ENCODE data around the gene PCNX1. TPM values are rescaled to one million over a fixed set of nuclear protein-coding genes. Genes with fewer than 3 reads are reported as not detected.

Gene PCNX1
- polyA plus RNA-seq, 1 donor: 43.9 TPM

DNA sequence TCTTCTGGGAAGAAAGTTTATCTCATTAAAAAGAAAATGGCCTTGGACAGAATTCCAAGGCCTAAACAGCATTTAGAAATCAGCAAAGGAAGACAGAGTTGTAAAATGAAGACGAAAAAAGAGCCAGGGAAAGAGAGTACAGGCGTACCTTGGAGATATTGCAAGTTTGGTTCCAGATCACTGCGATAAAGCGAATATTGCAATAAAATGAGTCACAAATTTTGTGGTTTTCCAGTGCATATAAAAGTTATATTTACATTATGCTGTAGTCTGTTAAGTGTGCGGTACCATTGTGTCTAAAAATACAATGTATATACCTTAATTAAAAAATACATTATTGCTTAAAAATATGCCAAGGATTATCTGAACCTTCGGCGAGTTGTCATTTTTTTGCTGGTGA lies 9.0 kb downstream of the PCNX1 start:
- H3K4me3 ChIP-seq (ENCODE audit: low read length): no peak overlapping the region
- H3K9me3 ChIP-seq (ENCODE audit: control insufficient read depth, low read depth, low read length): no peaks in the 10 kb centered on the region
- H3K27ac ChIP-seq (ENCODE audit: low read length): no peak overlapping the region
- no peaks in the 10 kb centered on the region for H3K27me3 ChIP-seq (ENCODE audit: control insufficient read depth, insufficient read depth, low read length)
- DNase-seq: no peak
- H3K36me3 ChIP-seq (ENCODE audit: control insufficient read depth, insufficient read depth, low read length): no peaks in the 10 kb centered on the region
- H3K4me1 ChIP-seq (ENCODE audit: control insufficient read depth, insufficient read depth, low read length): peaks cover 14% of the 10 kb centered on the region
- WGBS (ENCODE audit: insufficient coverage, low lambda C conversion rate): 100% methylated on average over 5 of the region's 7 CpGs

DNA sequence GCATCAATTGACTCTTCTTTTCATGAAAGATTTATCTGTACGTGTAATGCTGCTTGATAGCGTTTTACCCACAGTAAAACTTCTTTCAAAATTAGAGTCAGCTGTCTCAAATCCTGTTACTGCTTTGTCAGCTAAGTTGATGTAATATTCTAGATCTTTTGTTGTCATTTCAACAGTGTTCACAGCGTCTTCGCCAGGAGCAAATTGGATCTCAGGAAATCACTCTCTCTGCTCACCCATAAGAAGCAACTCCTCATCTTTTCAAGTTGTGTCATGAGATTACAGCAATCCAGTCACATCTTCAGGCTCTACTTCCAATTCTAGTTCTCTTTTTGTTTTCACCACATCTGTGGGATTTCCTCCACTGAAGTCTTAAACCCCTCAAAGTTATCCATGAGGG lies 9.5 kb downstream of the PCNX1 start:
- H3K36me3 ChIP-seq (ENCODE audit: control insufficient read depth, insufficient read depth, low read length): no peaks in the 10 kb centered on the region
- H3K27me3 ChIP-seq (ENCODE audit: control insufficient read depth, insufficient read depth, low read length): no peaks in the 10 kb centered on the region
- no peak overlapping the region for H3K27ac ChIP-seq (ENCODE audit: low read length)
- 67% methylated on average over 1 of the region's 4 CpGs for WGBS (ENCODE audit: insufficient coverage, low lambda C conversion rate)
- H3K9me3 ChIP-seq (ENCODE audit: control insufficient read depth, low read depth, low read length): no peaks in the 10 kb centered on the region
- no peak overlapping the region for H3K4me3 ChIP-seq (ENCODE audit: low read length)
- peaks cover 12% of the 10 kb centered on the region for H3K4me1 ChIP-seq (ENCODE audit: control insufficient read depth, insufficient read depth, low read length)
- DNase-seq: no peak

GRCh38 chr14:70917633-70918032 lies 10.4 kb downstream of the PCNX1 start:
- Histone ChIP-seq H3K27me3 (ENCODE audit: control insufficient read depth, insufficient read depth, low read length) (no peaks in the 10 kb centered on the region), H3K27ac (ENCODE audit: low read length) (no peak overlapping the region), H3K36me3 (ENCODE audit: control insufficient read depth, insufficient read depth, low read length) (no peaks in the 10 kb centered on the region), H3K4me1 (ENCODE audit: control insufficient read depth, insufficient read depth, low read length) (peaks cover 7% of the 10 kb centered on the region), H3K9me3 (ENCODE audit: control insufficient read depth, low read depth, low read length) (no peaks in the 10 kb centered on the region), H3K4me3 (ENCODE audit: low read length) (no peak overlapping the region)
- DNase-seq: no peak
- WGBS (ENCODE audit: insufficient coverage, low lambda C conversion rate): no CpG with 5 or more reads among the region's 1 CpG

DNA sequence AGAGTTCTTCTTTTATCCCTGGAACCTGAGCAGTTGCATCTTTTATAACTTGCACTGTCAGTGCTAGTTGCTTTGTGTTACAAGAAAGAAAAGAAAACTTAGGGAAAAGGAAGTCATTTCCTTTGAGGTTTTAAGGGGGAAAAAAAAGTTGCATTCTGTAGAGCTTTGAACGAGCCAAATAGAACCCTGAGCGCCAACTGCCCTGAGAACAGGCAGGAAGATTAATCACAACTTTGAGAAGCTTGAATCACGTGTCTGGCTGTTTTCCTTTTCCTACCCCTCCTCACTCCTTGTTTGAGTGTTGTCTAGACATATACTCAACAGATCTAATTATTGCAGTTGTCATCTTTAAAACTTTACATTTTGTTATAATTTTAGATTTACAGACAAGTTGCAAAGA lies 12.5 kb downstream of the PCNX1 start:
- whole genome bisulfite sequencing (ENCODE audit: insufficient coverage, low lambda C conversion rate): no CpG with 5 or more reads among the region's 3 CpGs

DNA sequence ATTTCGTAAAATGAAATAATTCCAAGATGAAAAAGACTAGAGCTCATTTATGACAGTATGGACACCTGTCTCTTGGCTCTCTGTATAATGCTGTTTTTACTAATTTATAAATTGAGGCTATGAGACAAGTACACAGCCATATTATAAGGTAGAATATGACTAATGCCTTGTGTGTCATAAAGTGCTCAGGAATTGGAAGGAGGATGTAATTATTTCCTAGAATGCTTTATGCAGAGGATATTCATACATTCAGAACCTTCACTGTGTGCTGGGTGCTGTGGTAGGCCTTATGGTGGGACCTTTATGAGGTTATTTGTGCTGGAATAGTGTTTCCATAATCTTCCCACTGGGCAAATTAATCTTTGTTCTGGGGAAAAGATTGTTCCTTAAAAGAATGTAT lies 13.3 kb downstream of the PCNX1 start:
- H3K4me3 ChIP-seq (ENCODE audit: low read length): no peak overlapping the region
- no peak overlapping the region for H3K27ac ChIP-seq (ENCODE audit: low read length)
- H3K4me1 ChIP-seq (ENCODE audit: control insufficient read depth, insufficient read depth, low read length): peaks cover 3% of the 10 kb centered on the region
- H3K9me3 ChIP-seq (ENCODE audit: control insufficient read depth, low read depth, low read length): no peaks in the 10 kb centered on the region
- 80% methylated on average over 1 of the region's 1 CpG for WGBS (ENCODE audit: insufficient coverage, low lambda C conversion rate)
- no peaks in the 10 kb centered on the region for H3K36me3 ChIP-seq (ENCODE audit: control insufficient read depth, insufficient read depth, low read length)
- no peaks in the 10 kb centered on the region for H3K27me3 ChIP-seq (ENCODE audit: control insufficient read depth, insufficient read depth, low read length)
- DNase-seq: no peak

More for the DNA sequence above, 12.5 kb downstream of the PCNX1 start:
- H3K4me3 ChIP-seq (ENCODE audit: low read length): no peak overlapping the region
- H3K27ac ChIP-seq (ENCODE audit: low read length): no peak overlapping the region
- no peak for DNase-seq
- peaks cover 5% of the 10 kb centered on the region for H3K4me1 ChIP-seq (ENCODE audit: control insufficient read depth, insufficient read depth, low read length)
- H3K27me3 ChIP-seq (ENCODE audit: control insufficient read depth, insufficient read depth, low read length): no peaks in the 10 kb centered on the region
- H3K9me3 ChIP-seq (ENCODE audit: control insufficient read depth, low read depth, low read length): no peaks in the 10 kb centered on the region
- H3K36me3 ChIP-seq (ENCODE audit: control insufficient read depth, insufficient read depth, low read length): no peaks in the 10 kb centered on the region

DNA sequence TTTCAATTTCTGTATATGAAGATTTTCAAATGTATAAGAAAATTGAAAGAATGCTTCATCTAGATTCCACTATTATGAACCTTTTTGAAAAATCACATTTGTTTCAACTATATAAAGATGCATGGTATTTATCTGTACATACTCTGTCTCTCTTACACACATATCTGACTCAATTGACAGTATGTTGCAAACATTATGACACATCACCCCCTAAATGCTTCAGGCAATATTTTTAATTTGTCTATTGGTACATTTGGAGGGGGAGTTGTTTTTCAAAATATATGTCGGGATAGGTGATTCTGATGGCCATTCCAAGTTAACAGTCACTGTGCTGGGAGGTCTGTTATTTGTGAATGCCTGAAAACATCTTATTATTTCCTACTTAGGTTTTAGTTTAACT lies 14.4 kb downstream of the PCNX1 start:
- H3K36me3 ChIP-seq (ENCODE audit: control insufficient read depth, insufficient read depth, low read length): no peaks in the 10 kb centered on the region
- no peaks in the 10 kb centered on the region for H3K27me3 ChIP-seq (ENCODE audit: control insufficient read depth, insufficient read depth, low read length)
- H3K4me3 ChIP-seq (ENCODE audit: low read length): no peak overlapping the region
- WGBS (ENCODE audit: insufficient coverage, low lambda C conversion rate): no CpG with 5 or more reads among the region's 1 CpG
- H3K27ac ChIP-seq (ENCODE audit: low read length): no peak overlapping the region
- H3K4me1 ChIP-seq (ENCODE audit: control insufficient read depth, insufficient read depth, low read length): no peaks in the 10 kb centered on the region
- H3K9me3 ChIP-seq (ENCODE audit: control insufficient read depth, low read depth, low read length): no peaks in the 10 kb centered on the region
- DNase-seq: no peak

- no peaks in the 10 kb centered on the region for H3K4me1 ChIP-seq (ENCODE audit: control insufficient read depth, insufficient read depth, low read length)
- no peaks in the 10 kb centered on the region for H3K27me3 ChIP-seq (ENCODE audit: control insufficient read depth, insufficient read depth, low read length)
- WGBS (ENCODE audit: insufficient coverage, low lambda C conversion rate): no CpG with 5 or more reads among the region's 2 CpGs
- H3K36me3 ChIP-seq (ENCODE audit: control insufficient read depth, insufficient read depth, low read length): no peaks in the 10 kb centered on the region
- H3K4me3 ChIP-seq (ENCODE audit: low read length): no peak overlapping the region
- H3K9me3 ChIP-seq (ENCODE audit: control insufficient read depth, low read depth, low read length): no peaks in the 10 kb centered on the region
- no peak for DNase-seq
- no peak overlapping the region for H3K27ac ChIP-seq (ENCODE audit: low read length)
These were observed 17.3 kb downstream of the PCNX1 start for GRCh38 chr14:70924521-70924920.

- H3K9me3 ChIP-seq (ENCODE audit: control insufficient read depth, low read depth, low read length): no peaks in the 10 kb centered on the region
- DNase-seq: no peak
- no peaks in the 10 kb centered on the region for H3K27me3 ChIP-seq (ENCODE audit: control insufficient read depth, insufficient read depth, low read length)
- WGBS (ENCODE audit: insufficient coverage, low lambda C conversion rate): no CpG with 5 or more reads among the region's 5 CpGs
- H3K27ac ChIP-seq (ENCODE audit: low read length): no peak overlapping the region
- H3K4me1 ChIP-seq (ENCODE audit: control insufficient read depth, insufficient read depth, low read length): no peaks in the 10 kb centered on the region
- H3K4me3 ChIP-seq (ENCODE audit: low read length): no peak overlapping the region
- H3K36me3 ChIP-seq (ENCODE audit: control insufficient read depth, insufficient read depth, low read length): no peaks in the 10 kb centered on the region
These were observed 19.1 kb downstream of the PCNX1 start for GRCh38 chr14:70926235-70926830.

GRCh38 chr14:70931008-70931407 lies 23.7 kb downstream of the PCNX1 start:
- Histone ChIP-seq H3K27ac (ENCODE audit: low read length) (no peak overlapping the region), H3K4me1 (ENCODE audit: control insufficient read depth, insufficient read depth, low read length) (peaks cover 14% of the 10 kb centered on the region), H3K36me3 (ENCODE audit: control insufficient read depth, insufficient read depth, low read length) (no peaks in the 10 kb centered on the region), H3K9me3 (ENCODE audit: control insufficient read depth, low read depth, low read length) (no peaks in the 10 kb centered on the region), H3K4me3 (ENCODE audit: low read length) (no peak overlapping the region), H3K27me3 (ENCODE audit: control insufficient read depth, insufficient read depth, low read length) (no peaks in the 10 kb centered on the region)
- no peak for DNase-seq

GRCh38 chr14:70934084-70934483 lies 26.8 kb downstream of the PCNX1 start:
- WGBS (ENCODE audit: insufficient coverage, low lambda C conversion rate): 100% methylated on average over 1 of the region's 5 CpGs
- no peaks in the 10 kb centered on the region for H3K27me3 ChIP-seq (ENCODE audit: control insufficient read depth, insufficient read depth, low read length)
- no peaks in the 10 kb centered on the region for H3K9me3 ChIP-seq (ENCODE audit: control insufficient read depth, low read depth, low read length)
- peak overlapping the region; percentile 93 for H3K27ac ChIP-seq (ENCODE audit: low read length)
- no peak overlapping the region for H3K4me3 ChIP-seq (ENCODE audit: low read length)
- H3K4me1 ChIP-seq (ENCODE audit: control insufficient read depth, insufficient read depth, low read length): peaks cover 14% of the 10 kb centered on the region
- H3K36me3 ChIP-seq (ENCODE audit: control insufficient read depth, insufficient read depth, low read length): no peaks in the 10 kb centered on the region
- DNase-seq: no peak

GRCh38 chr14:70934502-70935134 lies 27.4 kb downstream of the PCNX1 start:
- peak overlapping the region; percentile 93 for H3K27ac ChIP-seq (ENCODE audit: low read length)
- peaks cover 14% of the 10 kb centered on the region for H3K4me1 ChIP-seq (ENCODE audit: control insufficient read depth, insufficient read depth, low read length)
- DNase-seq: peak; percentile 84 to 93

More at GRCh38 chr14:70934502-70935134, 27.4 kb downstream of the PCNX1 start:
- no peaks in the 10 kb centered on the region for H3K36me3 ChIP-seq (ENCODE audit: control insufficient read depth, insufficient read depth, low read length)
- no peaks in the 10 kb centered on the region for H3K27me3 ChIP-seq (ENCODE audit: control insufficient read depth, insufficient read depth, low read length)
- no peak overlapping the region for H3K4me3 ChIP-seq (ENCODE audit: low read length)
- no peaks in the 10 kb centered on the region for H3K9me3 ChIP-seq (ENCODE audit: control insufficient read depth, low read depth, low read length)
- WGBS (ENCODE audit: insufficient coverage, low lambda C conversion rate): 0% methylated on average over 1 of the region's 2 CpGs

Data from large intestine (tissue), 3 donors.